SJCRH30 (cell line): Measurements from ENCODE around the gene ZNG1B. TPM values are rescaled to one million over a fixed set of nuclear protein-coding genes. Genes with fewer than 3 reads are reported as not detected.
"Not testable (repeated sequence)": the region's sequence is repeated elsewhere in the genome, so short reads cannot be mapped to it uniquely, and the experiment has no call there.

Experiments
- DNase-seq, 2 experiments: peaks; one replicate each; pipeline ENCODE4 v3.0.0-alpha.2; 2015 to 2020
- H3K27ac ChIP-seq: fragments of 250-450 bp; sonication (Bioruptor Pico); 2 replicates; pipeline ENCODE4 v1.5.1; 2020; ENCODE audit warnings: mild to moderate bottlenecking, moderate library complexity
- H3K27me3 ChIP-seq: fragments of 250-450 bp; sonication (Bioruptor Pico); 2 replicates; pipeline ENCODE4 v1.5.1; 2020; ENCODE audit warnings: mild to moderate bottlenecking, moderate library complexity
- H3K36me3 ChIP-seq: fragments of 250-450 bp; sonication (Bioruptor Pico); 2 replicates; pipeline ENCODE4 v1.5.1; 2020; ENCODE audit warnings: mild to moderate bottlenecking, moderate library complexity
- H3K4me1 ChIP-seq: fragments of 250-450 bp; sonication (Bioruptor Pico); 2 replicates; pipeline ENCODE4 v1.5.1; 2020; ENCODE audit warnings: mild to moderate bottlenecking, moderate library complexity
- H3K4me3 ChIP-seq: fragments of 250-450 bp; sonication (Bioruptor Pico); 2 replicates; pipeline ENCODE4 v1.5.1; 2020; ENCODE audit warnings: mild to moderate bottlenecking, moderate library complexity
- H3K9me3 ChIP-seq: fragments of 250-450 bp; sonication (Bioruptor Pico); replicated peaks from 2 replicates; pipeline ENCODE4 v1.5.1; 2020; ENCODE audit warnings: mild to moderate bottlenecking, moderate library complexity
- total RNA-seq: library from RNA; depleted of rRNA; stranded (reverse); fragments of >200 nt; shearing (Covaris generic); gene quantifications from 2 replicates; pipeline ENCODE4 v1.2.3, GENCODE V29; 2014; rRNA removed

The ZNG1B gene
- 71.6 and 83.1 TPM in 2 replicates for total RNA-seq

GRCh38 chr2:113437508-113438465, at the start of gene ZNG1B:
Gene ZNG1B, plus strand, starts transcription at chr2:113437691. Its CDS starts 178 bp downstream, at chr2:113437869.
- peak within 1 kb of the TSS; percentile 55 for H3K27ac ChIP-seq
- H3K36me3 ChIP-seq = not testable (repeated sequence)

GRCh38 chr2:113390124-113390849, 47.2 kb upstream of the ZNG1B start:
- no peaks in the 10 kb centered on the region for H3K9me3 ChIP-seq
- H3K27ac ChIP-seq = no peak overlapping the region
- H3K36me3 ChIP-seq = no peaks in the 10 kb centered on the region
- H3K27me3 ChIP-seq = no peaks in the 10 kb centered on the region
- no peak overlapping the region for H3K4me3 ChIP-seq
- peak; percentile 62 to 83 for DNase-seq
- H3K4me1 ChIP-seq = no peaks in the 10 kb centered on the region

More at GRCh38 chr2:113437508-113438465, at the start of gene ZNG1B:
- H3K4me3 ChIP-seq = peak within 1 kb of the TSS; percentile 64
- H3K27me3 ChIP-seq, H3K9me3 ChIP-seq, H3K4me1 ChIP-seq: not testable (repeated sequence)
- DNase-seq = peak; percentile 6 to 85

GRCh38 chr2:113391073-113391472, 46.4 kb upstream of the ZNG1B start:
- Histone ChIP-seq H3K4me1 (no peaks in the 10 kb centered on the region), H3K9me3 (no peaks in the 10 kb centered on the region), H3K4me3 (no peak overlapping the region), H3K36me3 (no peaks in the 10 kb centered on the region), H3K27me3 (no peaks in the 10 kb centered on the region), H3K27ac (no peak overlapping the region)
- no peak for DNase-seq

- 0 out of 2 replicates have a peak, but pooled peaks cover 3% of the 10 kb centered on the region for H3K9me3 ChIP-seq
- peaks cover 9% of the 10 kb centered on the region; the same call in 1 of the 2 replicates for H3K4me1 ChIP-seq
- H3K36me3 ChIP-seq = no peaks in the 10 kb centered on the region
- H3K27ac ChIP-seq = no peak overlapping the region
- H3K4me3 ChIP-seq = no peak overlapping the region
- no peaks in the 10 kb centered on the region for H3K27me3 ChIP-seq
- DNase-seq = peak; percentile 37 to 54
Measured at GRCh38 chr2:113406114-113406513, 31.4 kb upstream of the ZNG1B start.

GRCh38 chr2:113407446-113408099, 29.9 kb upstream of the ZNG1B start:
- H3K27me3 ChIP-seq = no peaks in the 10 kb centered on the region
- peak; percentile 18 to 49 for DNase-seq

GRCh38 chr2:113411725-113412352, 25.7 kb upstream of the ZNG1B start:
- H3K9me3 ChIP-seq, H3K27ac ChIP-seq, DNase-seq, H3K27me3 ChIP-seq, H3K4me3 ChIP-seq, H3K4me1 ChIP-seq, H3K36me3 ChIP-seq: not testable (repeated sequence)

More at GRCh38 chr2:113407446-113408099, 29.9 kb upstream of the ZNG1B start:
- peaks cover 9% of the 10 kb centered on the region; the same call in 1 of the 2 replicates for H3K4me1 ChIP-seq
- H3K36me3 ChIP-seq = no peaks in the 10 kb centered on the region
- 0 out of 2 replicates have a peak, but pooled peaks cover 3% of the 10 kb centered on the region for H3K9me3 ChIP-seq
- H3K4me3 ChIP-seq = no peak overlapping the region
- H3K27ac ChIP-seq = no peak overlapping the region

GRCh38 chr2:113412774-113413173, 24.7 kb upstream of the ZNG1B start:
- not testable (repeated sequence) for H3K4me3 ChIP-seq, H3K9me3 ChIP-seq, H3K27ac ChIP-seq, H3K4me1 ChIP-seq, H3K27me3 ChIP-seq, H3K36me3 ChIP-seq
- peak; percentile 12 to 32 for DNase-seq

GRCh38 chr2:113431773-113432172, 5.7 kb upstream of the ZNG1B start:
- not testable (repeated sequence) for H3K27ac ChIP-seq, H3K4me3 ChIP-seq, DNase-seq, H3K36me3 ChIP-seq, H3K9me3 ChIP-seq, H3K27me3 ChIP-seq, H3K4me1 ChIP-seq

- not testable (repeated sequence) for DNase-seq, H3K27ac ChIP-seq, H3K4me1 ChIP-seq, H3K36me3 ChIP-seq, H3K4me3 ChIP-seq, H3K27me3 ChIP-seq, H3K9me3 ChIP-seq
Measured at GRCh38 chr2:113433468-113433867, 4.0 kb upstream of the ZNG1B start.

GRCh38 chr2:113465770-113466169, 28.3 kb downstream of the ZNG1B start:
- H3K36me3 ChIP-seq, H3K4me3 ChIP-seq, H3K9me3 ChIP-seq, H3K27me3 ChIP-seq, H3K4me1 ChIP-seq: not testable (repeated sequence)
- peak overlapping the region; percentile 66 for H3K27ac ChIP-seq
- peak; percentile 73 to 86 for DNase-seq

- not testable (repeated sequence) for H3K4me3 ChIP-seq, DNase-seq, H3K36me3 ChIP-seq, H3K27ac ChIP-seq, H3K27me3 ChIP-seq, H3K9me3 ChIP-seq, H3K4me1 ChIP-seq
Measured at GRCh38 chr2:113476688-113477368, 39.3 kb downstream of the ZNG1B start.

- H3K4me1 ChIP-seq, H3K9me3 ChIP-seq, H3K4me3 ChIP-seq, H3K36me3 ChIP-seq, H3K27ac ChIP-seq, H3K27me3 ChIP-seq: not testable (repeated sequence)
- DNase-seq = peak in 1 of 2 experiments; percentile 13
Measured at GRCh38 chr2:113496527-113496926, 59.0 kb downstream of the ZNG1B start.

GRCh38 chr2:113498365-113498764, 60.9 kb downstream of the ZNG1B start, which contains the start of gene FOXD4L1:
Gene FOXD4L1, plus strand, starts transcription at chr2:113498665. Its CDS starts 592 bp downstream, at chr2:113499257.
- H3K9me3 ChIP-seq, H3K27me3 ChIP-seq, H3K4me3 ChIP-seq, H3K27ac ChIP-seq, H3K4me1 ChIP-seq, H3K36me3 ChIP-seq, DNase-seq: not testable (repeated sequence)
